MM.1S (cell line): ENCODE measurements around the gene PARVA.

Experiments used
- EZH2 ChIP-seq: fragments of 300-600 bp; sonication (generic); optimal IDR thresholded peaks from 2 replicates; pipeline ENCODE3; 2017; ENCODE audit warnings: low read depth, mild to moderate bottlenecking, antibody characterized with exemption, low read length, mixed read lengths
- TF ChIP-seq, protein P1 (sequence below): fragments of 300-600 bp; sonication (generic); IDR thresholded peaks from 2 replicates; pipeline ENCODE4 v1.5.1; 2016; ENCODE audit warnings: antibody characterized with exemption, low read length, mixed read lengths

- TF ChIP-seq, protein P1, sequence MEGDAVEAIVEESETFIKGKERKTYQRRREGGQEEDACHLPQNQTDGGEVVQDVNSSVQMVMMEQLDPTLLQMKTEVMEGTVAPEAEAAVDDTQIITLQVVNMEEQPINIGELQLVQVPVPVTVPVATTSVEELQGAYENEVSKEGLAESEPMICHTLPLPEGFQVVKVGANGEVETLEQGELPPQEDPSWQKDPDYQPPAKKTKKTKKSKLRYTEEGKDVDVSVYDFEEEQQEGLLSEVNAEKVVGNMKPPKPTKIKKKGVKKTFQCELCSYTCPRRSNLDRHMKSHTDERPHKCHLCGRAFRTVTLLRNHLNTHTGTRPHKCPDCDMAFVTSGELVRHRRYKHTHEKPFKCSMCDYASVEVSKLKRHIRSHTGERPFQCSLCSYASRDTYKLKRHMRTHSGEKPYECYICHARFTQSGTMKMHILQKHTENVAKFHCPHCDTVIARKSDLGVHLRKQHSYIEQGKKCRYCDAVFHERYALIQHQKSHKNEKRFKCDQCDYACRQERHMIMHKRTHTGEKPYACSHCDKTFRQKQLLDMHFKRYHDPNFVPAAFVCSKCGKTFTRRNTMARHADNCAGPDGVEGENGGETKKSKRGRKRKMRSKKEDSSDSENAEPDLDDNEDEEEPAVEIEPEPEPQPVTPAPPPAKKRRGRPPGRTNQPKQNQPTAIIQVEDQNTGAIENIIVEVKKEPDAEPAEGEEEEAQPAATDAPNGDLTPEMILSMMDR: no peak
- no peak for TF ChIP-seq EZH2
Observed at GRCh38 chr11:12512826-12513395, 135.5 kb downstream of the PARVA start.
